ENCODE data around the gene LMX1B. TPM values are rescaled to one million over a fixed set of nuclear protein-coding genes. Genes with fewer than 3 reads are reported as not detected.

LMX1B gene
- total RNA-seq, 1 experiment from 2014 or later, result not detected

DNA sequence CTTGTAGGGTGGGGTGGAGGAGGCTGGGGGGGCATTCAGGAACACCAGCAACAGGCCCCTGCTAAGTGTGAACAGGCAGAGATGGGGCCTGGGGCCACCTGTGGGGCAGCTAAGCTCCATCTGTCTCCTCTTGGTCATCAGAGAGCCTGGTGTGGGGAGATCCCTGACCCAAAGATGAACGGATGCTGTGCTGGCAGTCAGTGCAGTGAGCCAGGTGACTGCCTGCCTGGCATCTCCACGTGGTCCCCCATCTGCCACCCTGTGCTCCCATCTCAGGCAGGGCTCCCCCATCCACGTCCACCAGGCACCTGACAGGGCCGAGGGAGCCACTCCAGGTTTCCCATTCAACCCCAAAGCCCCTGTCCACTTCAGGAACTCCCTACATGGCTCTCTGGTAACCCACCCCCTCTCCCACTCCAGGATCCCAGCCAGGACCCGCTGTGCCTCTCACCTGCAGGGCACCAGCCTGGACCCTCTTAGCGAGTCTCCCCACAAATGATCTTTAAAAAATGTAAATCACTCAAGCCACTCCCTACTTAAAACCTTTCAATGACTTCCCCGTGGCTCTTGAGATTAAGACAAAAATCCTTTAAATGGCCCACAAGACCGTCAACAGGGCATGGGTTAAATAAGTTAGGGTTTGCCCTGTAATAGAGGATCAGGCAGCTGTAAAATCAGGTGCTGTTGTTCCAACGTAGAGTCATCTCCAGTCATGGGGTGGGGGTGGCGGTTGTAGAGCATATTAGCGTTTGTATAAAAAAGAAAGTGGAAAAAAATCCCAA, 60.8 kb downstream of the LMX1B start:
- H3K9me3 ChIP-seq (ENCODE audit: low read depth, low read length, poor library complexity, severe bottlenecking), result no peaks in the 10 kb centered on the region
- CTCF ChIA-PET, result no interaction called here
- H3K4me3 ChIP-seq (ENCODE audit: low read depth, low read length, poor library complexity, severe bottlenecking), result no peak overlapping the region
- no peak overlapping the region for H3K27ac ChIP-seq (ENCODE audit: low read depth, low read length, poor library complexity, severe bottlenecking)
- peaks cover 4% of the 10 kb centered on the region for H3K4me1 ChIP-seq (ENCODE audit: insufficient read depth, low read length, poor library complexity, severe bottlenecking)
- no TSS peak for BruUV-seq (replicated peaks)
- H3K27me3 ChIP-seq (replicated peaks; ENCODE audit: insufficient read depth, low read depth, low read length, poor library complexity), result peaks cover 95% of the 10 kb centered on the region
- no peak for TF ChIP-seq EZH2 (IDR thresholded peaks at IDR 0.05; ENCODE audit: borderline replicate concordance, low read depth, low read length, poor library complexity, severe bottlenecking)
- TF ChIP-seq, protein P1, sequence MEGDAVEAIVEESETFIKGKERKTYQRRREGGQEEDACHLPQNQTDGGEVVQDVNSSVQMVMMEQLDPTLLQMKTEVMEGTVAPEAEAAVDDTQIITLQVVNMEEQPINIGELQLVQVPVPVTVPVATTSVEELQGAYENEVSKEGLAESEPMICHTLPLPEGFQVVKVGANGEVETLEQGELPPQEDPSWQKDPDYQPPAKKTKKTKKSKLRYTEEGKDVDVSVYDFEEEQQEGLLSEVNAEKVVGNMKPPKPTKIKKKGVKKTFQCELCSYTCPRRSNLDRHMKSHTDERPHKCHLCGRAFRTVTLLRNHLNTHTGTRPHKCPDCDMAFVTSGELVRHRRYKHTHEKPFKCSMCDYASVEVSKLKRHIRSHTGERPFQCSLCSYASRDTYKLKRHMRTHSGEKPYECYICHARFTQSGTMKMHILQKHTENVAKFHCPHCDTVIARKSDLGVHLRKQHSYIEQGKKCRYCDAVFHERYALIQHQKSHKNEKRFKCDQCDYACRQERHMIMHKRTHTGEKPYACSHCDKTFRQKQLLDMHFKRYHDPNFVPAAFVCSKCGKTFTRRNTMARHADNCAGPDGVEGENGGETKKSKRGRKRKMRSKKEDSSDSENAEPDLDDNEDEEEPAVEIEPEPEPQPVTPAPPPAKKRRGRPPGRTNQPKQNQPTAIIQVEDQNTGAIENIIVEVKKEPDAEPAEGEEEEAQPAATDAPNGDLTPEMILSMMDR (conservative IDR thresholded peaks at IDR 0.05; ENCODE audit: low read depth, low read length), result no peak
- POLR2A ChIA-PET (ENCODE audit: low non-redundant PET), result interaction anchor here (0.5 kb wide), 1 partner anchor 46 kb away, joined by 7 read pairs; no protein-coding TSS in a partner anchor
- no peak for DNase-seq (ENCODE audit: low spot score)
- intact Hi-C loops (cut with micrococcal nuclease; ENCODE audit: unreplicated experiment), result no loop called here
- H3K36me3 ChIP-seq (ENCODE audit: insufficient read depth, low read length, poor library complexity, severe bottlenecking), result no peaks in the 10 kb centered on the region

DNA sequence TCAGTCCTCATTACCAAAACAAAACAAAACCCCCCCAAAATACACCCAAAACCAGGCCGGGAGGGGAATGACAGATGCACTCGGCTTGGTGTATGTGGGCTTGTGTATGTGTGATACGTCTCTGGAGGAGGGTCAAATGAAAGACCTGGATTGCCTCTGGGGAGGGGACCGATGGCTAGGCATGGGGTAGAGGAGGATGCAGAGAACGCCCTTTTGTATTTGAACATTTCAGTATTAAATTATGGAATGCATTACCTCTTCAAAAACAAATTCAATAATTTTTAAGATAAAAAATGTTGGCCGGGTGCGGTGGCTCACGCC, 61.4 kb downstream of the LMX1B start:
- Histone ChIP-seq H3K27me3 (replicated peaks; ENCODE audit: insufficient read depth, low read depth, low read length, poor library complexity) (peaks cover 95% of the 10 kb centered on the region), H3K36me3 (ENCODE audit: insufficient read depth, low read length, poor library complexity, severe bottlenecking) (no peaks in the 10 kb centered on the region), H3K4me1 (ENCODE audit: insufficient read depth, low read length, poor library complexity, severe bottlenecking) (peaks cover 4% of the 10 kb centered on the region), H3K27ac (ENCODE audit: low read depth, low read length, poor library complexity, severe bottlenecking) (no peak overlapping the region), H3K9me3 (ENCODE audit: low read depth, low read length, poor library complexity, severe bottlenecking) (no peaks in the 10 kb centered on the region), H3K4me3 (ENCODE audit: low read depth, low read length, poor library complexity, severe bottlenecking) (no peak overlapping the region)
- POLR2A ChIA-PET (ENCODE audit: low non-redundant PET), result no interaction called here
- no peak for DNase-seq (ENCODE audit: low spot score)
- intact Hi-C loops (cut with micrococcal nuclease; ENCODE audit: unreplicated experiment), result no loop called here
- CTCF ChIA-PET, result no interaction called here
- BruUV-seq (replicated peaks), result no TSS peak
- TF ChIP-seq, protein P1 (conservative IDR thresholded peaks at IDR 0.05; ENCODE audit: low read depth, low read length), result no peak
- no peak for TF ChIP-seq EZH2 (IDR thresholded peaks at IDR 0.05; ENCODE audit: borderline replicate concordance, low read depth, low read length, poor library complexity, severe bottlenecking)

DNA sequence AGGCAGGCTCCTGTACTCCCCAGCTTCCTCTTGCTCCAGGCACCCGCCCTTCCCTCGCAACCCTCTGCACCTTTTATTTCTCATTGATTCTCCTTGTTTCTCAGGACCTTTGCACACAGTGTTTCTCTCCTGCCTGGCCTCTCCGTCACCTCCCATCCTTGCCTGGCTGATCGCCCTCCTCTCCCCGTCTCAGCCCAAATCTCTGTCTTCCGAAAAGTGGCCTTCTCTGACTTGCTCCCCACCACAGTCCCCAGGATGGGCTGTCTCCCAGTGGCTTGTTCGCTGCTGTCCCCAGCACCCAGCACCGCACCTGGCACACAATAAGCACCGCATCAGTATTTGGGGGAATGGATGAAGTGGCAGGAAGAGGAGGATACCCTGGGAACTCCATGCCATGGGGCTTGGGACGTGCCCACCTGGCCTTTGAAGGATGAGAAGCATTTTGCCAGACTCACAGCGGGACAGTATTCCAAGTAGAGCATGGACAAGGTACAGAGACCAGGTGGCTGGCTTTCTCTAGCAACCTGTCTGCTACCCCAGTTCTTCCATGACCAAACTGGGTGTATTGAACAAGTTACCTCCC, 62.5 kb downstream of the LMX1B start:
- Histone ChIP-seq H3K27me3 (replicated peaks; ENCODE audit: insufficient read depth, low read depth, low read length, poor library complexity) (peaks cover 96% of the 10 kb centered on the region), H3K9me3 (ENCODE audit: low read depth, low read length, poor library complexity, severe bottlenecking) (no peaks in the 10 kb centered on the region), H3K36me3 (ENCODE audit: insufficient read depth, low read length, poor library complexity, severe bottlenecking) (no peaks in the 10 kb centered on the region), H3K4me1 (ENCODE audit: insufficient read depth, low read length, poor library complexity, severe bottlenecking) (peaks cover 2% of the 10 kb centered on the region), H3K4me3 (ENCODE audit: low read depth, low read length, poor library complexity, severe bottlenecking) (no peak overlapping the region), H3K27ac (ENCODE audit: low read depth, low read length, poor library complexity, severe bottlenecking) (no peak overlapping the region)
- DNase-seq (ENCODE audit: low spot score), result no peak
- BruUV-seq (replicated peaks), result no TSS peak
- ChIA-PET CTCF (no interaction called here), POLR2A (ENCODE audit: low non-redundant PET) (interaction anchor here (0.6 kb wide), 1 partner anchor 153 kb away, joined by 5 read pairs; no protein-coding TSS in a partner anchor)
- intact Hi-C loops (cut with micrococcal nuclease; ENCODE audit: unreplicated experiment), result no loop called here
- TF ChIP-seq EZH2 (IDR thresholded peaks at IDR 0.05; ENCODE audit: borderline replicate concordance, low read depth, low read length, poor library complexity, severe bottlenecking), result no peak
